Measurements from ENCODE around the gene COL23A1.

DNA sequence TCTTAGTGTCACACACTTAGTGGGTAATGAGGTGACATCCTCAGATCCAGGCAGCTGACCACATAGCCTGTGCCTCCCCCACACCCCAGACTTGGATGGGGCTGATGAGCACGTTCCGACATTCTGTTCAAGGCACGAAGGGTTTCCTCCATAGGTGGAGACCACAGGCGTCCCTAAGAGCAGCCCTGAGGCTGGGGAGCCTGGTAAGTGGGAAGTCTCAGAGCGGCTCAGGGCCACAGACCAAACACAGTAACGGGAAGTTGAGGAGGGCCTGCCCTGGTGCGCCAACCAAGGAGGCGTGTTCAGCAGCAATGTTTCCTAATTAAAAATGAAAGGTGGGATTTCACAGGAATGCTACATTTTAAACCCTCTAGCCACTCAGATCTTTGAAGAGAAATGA lies 255.3 kb downstream of the COL23A1 start:
- TF ChIP-seq CTCF (conservative IDR thresholded peaks at IDR 0.05 in 1 of 2, IDR thresholded peaks at IDR 0.05 in 1 of 2; ENCODE audit: low read depth in 1 of 2, low read length in 2 of 2): no peak
- no peak for TF ChIP-seq EZH2 (IDR thresholded peaks at IDR 0.05; ENCODE audit: low read length, missing control alignments)

Measured in fibroblast of lung (primary cell).